ENCODE data around the gene GALNT18. TPM values are rescaled to one million over a fixed set of nuclear protein-coding genes. Genes with fewer than 3 reads are reported as not detected.

GALNT18 gene
- total and polyA plus RNA-seq, 3 experiments from 2014 or later = 1.3 TPM; not detected in 1

GRCh38 chr11:11512090-11512489, 109.7 kb downstream of the GALNT18 start:
- Mint-ChIP-seq H3K4me1 (no peaks in the 10 kb centered on the region), H3K9me3 (no peaks in the 10 kb centered on the region), H3K27me3 (peaks cover 6 to 14% of the 10 kb centered on the region in 2 donors), H3K27ac (no peak overlapping the region), H3K4me3 (no peak overlapping the region), H3K36me3 (no peaks in the 10 kb centered on the region)
- ChIA-PET POLR2A (no interaction called here), CTCF (no interaction called here)
- H3K4me3 ChIP-seq (ENCODE audit: low read length) = no peak overlapping the region
- H3K4me1 ChIP-seq (ENCODE audit: insufficient read depth, low read length) = no peaks in the 10 kb centered on the region
- no peak for DNase-seq
- no peaks in the 10 kb centered on the region for H3K9me3 ChIP-seq (ENCODE audit: low read length)
- no peak overlapping the region for H3K27ac ChIP-seq (ENCODE audit: low read depth, low read length)
- no peaks in the 10 kb centered on the region for H3K27me3 ChIP-seq (ENCODE audit: insufficient read depth, low read length, poor library complexity, severe bottlenecking)
- no peaks in the 10 kb centered on the region for H3K36me3 ChIP-seq (ENCODE audit: insufficient read depth, low read length)

- H3K4me3 ChIP-seq (ENCODE audit: low read length) = no peak overlapping the region
- no peaks in the 10 kb centered on the region for H3K27me3 ChIP-seq (ENCODE audit: insufficient read depth, low read length, poor library complexity, severe bottlenecking)
- Mint-ChIP-seq H3K9me3 (no peaks in the 10 kb centered on the region), H3K27ac (no peak overlapping the region), H3K27me3 (peaks cover 6 to 14% of the 10 kb centered on the region in 2 donors), H3K4me3 (no peak overlapping the region), H3K4me1 (no peaks in the 10 kb centered on the region), H3K36me3 (no peaks in the 10 kb centered on the region)
- POLR2A ChIA-PET = no interaction called here
- H3K36me3 ChIP-seq (ENCODE audit: insufficient read depth, low read length) = no peaks in the 10 kb centered on the region
- no peaks in the 10 kb centered on the region for H3K4me1 ChIP-seq (ENCODE audit: insufficient read depth, low read length)
- H3K9me3 ChIP-seq (ENCODE audit: low read length) = no peaks in the 10 kb centered on the region
- no peak overlapping the region for H3K27ac ChIP-seq (ENCODE audit: low read depth, low read length)
- DNase-seq = no peak
- CTCF ChIA-PET = interaction anchor here (1.1 kb wide), 1 partner anchor 16 kb away, joined by 3 read pairs; no protein-coding TSS in a partner anchor
Observed at GRCh38 chr11:11510939-11511338, 110.9 kb downstream of the GALNT18 start.

- H3K27ac Mint-ChIP-seq = no peak overlapping the region
- H3K4me1 ChIP-seq (ENCODE audit: insufficient read depth, low read length) = no peaks in the 10 kb centered on the region
- no peak for DNase-seq
- no peak overlapping the region for H3K27ac ChIP-seq (ENCODE audit: low read depth, low read length)
- H3K9me3 ChIP-seq (ENCODE audit: low read length) = no peaks in the 10 kb centered on the region
- peaks cover 5 to 8% of the 10 kb centered on the region in 2 donors for H3K27me3 Mint-ChIP-seq
- no peak overlapping the region for H3K4me3 ChIP-seq (ENCODE audit: low read length)
- H3K36me3 Mint-ChIP-seq = no peaks in the 10 kb centered on the region
- CTCF ChIA-PET = no interaction called here
- POLR2A ChIA-PET = no interaction called here
- H3K9me3 Mint-ChIP-seq = no peaks in the 10 kb centered on the region
- H3K4me3 Mint-ChIP-seq = no peak overlapping the region
- H3K4me1 Mint-ChIP-seq = no peaks in the 10 kb centered on the region
- no peaks in the 10 kb centered on the region for H3K36me3 ChIP-seq (ENCODE audit: insufficient read depth, low read length)
- no peaks in the 10 kb centered on the region for H3K27me3 ChIP-seq (ENCODE audit: insufficient read depth, low read length, poor library complexity, severe bottlenecking)
Observed at GRCh38 chr11:11505692-11506091, 116.1 kb downstream of the GALNT18 start.

GRCh38 chr11:11505190-11505589, 116.6 kb downstream of the GALNT18 start:
- H3K27ac Mint-ChIP-seq = no peak overlapping the region
- ChIA-PET CTCF (no interaction called here), POLR2A (no interaction called here)
- Histone ChIP-seq H3K9me3 (ENCODE audit: low read length) (no peaks in the 10 kb centered on the region), H3K27me3 (ENCODE audit: insufficient read depth, low read length, poor library complexity, severe bottlenecking) (no peaks in the 10 kb centered on the region), H3K36me3 (ENCODE audit: insufficient read depth, low read length) (no peaks in the 10 kb centered on the region), H3K4me3 (ENCODE audit: low read length) (no peak overlapping the region), H3K27ac (ENCODE audit: low read depth, low read length) (no peak overlapping the region), H3K4me1 (ENCODE audit: insufficient read depth, low read length) (no peaks in the 10 kb centered on the region)
- peaks cover 5 to 8% of the 10 kb centered on the region in 2 donors for H3K27me3 Mint-ChIP-seq
- H3K9me3 Mint-ChIP-seq = no peaks in the 10 kb centered on the region
- no peaks in the 10 kb centered on the region for H3K36me3 Mint-ChIP-seq
- no peaks in the 10 kb centered on the region for H3K4me1 Mint-ChIP-seq
- H3K4me3 Mint-ChIP-seq = no peak overlapping the region
- DNase-seq = no peak

- H3K4me1 ChIP-seq (ENCODE audit: insufficient read depth, low read length) = no peaks in the 10 kb centered on the region
- Mint-ChIP-seq H3K27ac (no peak overlapping the region), H3K9me3 (no peaks in the 10 kb centered on the region), H3K4me3 (no peak overlapping the region), H3K4me1 (no peaks in the 10 kb centered on the region), H3K36me3 (no peaks in the 10 kb centered on the region), H3K27me3 (peaks cover 5 to 8% of the 10 kb centered on the region in 2 donors)
- no peaks in the 10 kb centered on the region for H3K27me3 ChIP-seq (ENCODE audit: insufficient read depth, low read length, poor library complexity, severe bottlenecking)
- ChIA-PET POLR2A (no interaction called here), CTCF (no interaction called here)
- DNase-seq = no peak
- no peak overlapping the region for H3K27ac ChIP-seq (ENCODE audit: low read depth, low read length)
- H3K9me3 ChIP-seq (ENCODE audit: low read length) = no peaks in the 10 kb centered on the region
- H3K36me3 ChIP-seq (ENCODE audit: insufficient read depth, low read length) = no peaks in the 10 kb centered on the region
- no peak overlapping the region for H3K4me3 ChIP-seq (ENCODE audit: low read length)
Observed at GRCh38 chr11:11504071-11504470, 117.7 kb downstream of the GALNT18 start.

- no peaks in the 10 kb centered on the region for H3K9me3 Mint-ChIP-seq
- ChIA-PET POLR2A (no interaction called here), CTCF (no interaction called here)
- no peak overlapping the region for H3K27ac Mint-ChIP-seq
- Histone ChIP-seq H3K9me3 (ENCODE audit: low read length) (no peaks in the 10 kb centered on the region), H3K4me1 (ENCODE audit: insufficient read depth, low read length) (no peaks in the 10 kb centered on the region), H3K27ac (ENCODE audit: low read depth, low read length) (no peak overlapping the region), H3K36me3 (ENCODE audit: insufficient read depth, low read length) (no peaks in the 10 kb centered on the region), H3K4me3 (ENCODE audit: low read length) (no peak overlapping the region), H3K27me3 (ENCODE audit: insufficient read depth, low read length, poor library complexity, severe bottlenecking) (no peaks in the 10 kb centered on the region)
- no peaks in the 10 kb centered on the region for H3K4me1 Mint-ChIP-seq
- H3K4me3 Mint-ChIP-seq = no peak overlapping the region
- H3K27me3 Mint-ChIP-seq = peaks cover 4 to 7% of the 10 kb centered on the region in 2 donors
- no peaks in the 10 kb centered on the region for H3K36me3 Mint-ChIP-seq
- DNase-seq = no peak
Observed at GRCh38 chr11:11502263-11502861, 119.4 kb downstream of the GALNT18 start.

- CTCF ChIA-PET = no interaction called here
- Mint-ChIP-seq H3K4me1 (no peaks in the 10 kb centered on the region), H3K4me3 (no peak overlapping the region)
Observed at GRCh38 chr11:11501546-11502262, 120.1 kb downstream of the GALNT18 start.

GRCh38 chr11:11500744-11501487, 120.9 kb downstream of the GALNT18 start:
- peaks cover 4 to 7% of the 10 kb centered on the region in 2 donors for H3K27me3 Mint-ChIP-seq
- H3K36me3 Mint-ChIP-seq = no peaks in the 10 kb centered on the region
- no peak for DNase-seq

More at GRCh38 chr11:11501546-11502262, 120.1 kb downstream of the GALNT18 start:
- Histone ChIP-seq H3K4me1 (ENCODE audit: insufficient read depth, low read length) (no peaks in the 10 kb centered on the region), H3K27me3 (ENCODE audit: insufficient read depth, low read length, poor library complexity, severe bottlenecking) (no peaks in the 10 kb centered on the region), H3K36me3 (ENCODE audit: insufficient read depth, low read length) (no peaks in the 10 kb centered on the region), H3K4me3 (ENCODE audit: low read length) (no peak overlapping the region), H3K9me3 (ENCODE audit: low read length) (no peaks in the 10 kb centered on the region), H3K27ac (ENCODE audit: low read depth, low read length) (no peak overlapping the region)
- H3K9me3 Mint-ChIP-seq = no peaks in the 10 kb centered on the region
- H3K36me3 Mint-ChIP-seq = no peaks in the 10 kb centered on the region
- DNase-seq = no peak
- peaks cover 4 to 7% of the 10 kb centered on the region in 2 donors for H3K27me3 Mint-ChIP-seq
- POLR2A ChIA-PET = no interaction called here
- H3K27ac Mint-ChIP-seq = no peak overlapping the region

More at GRCh38 chr11:11500744-11501487, 120.9 kb downstream of the GALNT18 start:
- Histone ChIP-seq H3K4me1 (ENCODE audit: insufficient read depth, low read length) (no peaks in the 10 kb centered on the region), H3K27me3 (ENCODE audit: insufficient read depth, low read length, poor library complexity, severe bottlenecking) (no peaks in the 10 kb centered on the region), H3K27ac (ENCODE audit: low read depth, low read length) (no peak overlapping the region), H3K4me3 (ENCODE audit: low read length) (no peak overlapping the region), H3K9me3 (ENCODE audit: low read length) (no peaks in the 10 kb centered on the region), H3K36me3 (ENCODE audit: insufficient read depth, low read length) (no peaks in the 10 kb centered on the region)
- ChIA-PET CTCF (no interaction called here), POLR2A (no interaction called here)
- Mint-ChIP-seq H3K27ac (no peak overlapping the region), H3K9me3 (no peaks in the 10 kb centered on the region), H3K4me3 (no peak overlapping the region), H3K4me1 (no peaks in the 10 kb centered on the region)
